Tibial nerve (tissue), 4 donors: ENCODE data around the gene ZNF66. TPM values are rescaled to one million over a fixed set of nuclear protein-coding genes. Genes with fewer than 3 reads are reported as not detected.
"Not testable (repeated sequence)": the region's sequence is repeated elsewhere in the genome, so short reads cannot be mapped to it uniquely, and the experiment has no call there.

Experiments
- DNase-seq, 2 donors: peaks; one replicate each; pipeline ENCODE4 v3.0.0-alpha.2; 2019; ENCODE audit warnings: low spot score in 2 of 2
- H3K27ac ChIP-seq, 4 donors: fragments of 200-600 bp; sonication (generic) in 3 of 4; one replicate each; pipeline ENCODE4 v1.5.1; 2017 to 2019; ENCODE audit warnings: mild to moderate bottlenecking in 1 of 4
- H3K27me3 ChIP-seq, 2 donors: fragments of 200-600 bp; sonication (generic) in 1 of 2; one replicate each; pipeline versions ENCODE4 v1.5.1 to v1.6.0; 2017 to 2019
- H3K36me3 ChIP-seq, 3 donors: fragments of 200-600 bp; sonication (generic); one replicate each; pipeline ENCODE4 v1.5.1; 2018 to 2019
- H3K4me1 ChIP-seq, 4 donors: fragments of 200-600 bp; sonication (generic) in 3 of 4; one replicate each; pipeline ENCODE4 v1.5.1; 2017 to 2019
- H3K4me3 ChIP-seq, 4 donors: fragments of 200-600 bp; sonication (generic) in 3 of 4; one replicate each; pipeline ENCODE4 v1.5.1; 2017 to 2019; ENCODE audit warnings: mild to moderate bottlenecking in 1 of 4, moderate library complexity in 1 of 4
- H3K9me3 ChIP-seq, 4 donors: fragments of 200-600 bp; sonication (generic) in 3 of 4; one replicate each; pipeline ENCODE4 v1.5.1; 2017 to 2019
- EP300 ChIP-seq, 2 donors: sonication (generic); formaldehyde crosslinking; IDR thresholded peaks; one replicate each; pipeline ENCODE4 v1.6.1; 2017; ENCODE audit warnings: antibody characterized with exemption in 2 of 2, mild to moderate bottlenecking in 1 of 2
- POLR2A ChIP-seq, 2 donors: fragments of 450-650 bp; IDR thresholded peaks; one replicate each; pipeline ENCODE4 v1.6.1; 2017; ENCODE audit warnings: antibody characterized with exemption in 2 of 2, mild to moderate bottlenecking in 2 of 2, moderate library complexity in 2 of 2
- WGBS, 2 donors: methylation state at CpG; one replicate each; pipeline ENCODE4 v1.1.5; 2018; 5-methylcytosine and 5-hydroxymethylcytosine counted together
- total RNA-seq, 4 donors: library from RNA; depleted of rRNA; stranded (reverse); fragments of >200 nt; gene quantifications; one replicate each; pipeline ENCODE4 v1.1.0, GENCODE V29; 2016
- TF ChIP-seq, protein P1 (sequence below), 5 experiments: fragments of 200-600 bp in 3 of 5; fragments of 450-650 bp in 2 of 5; sonication (generic) in 3 of 5; IDR thresholded peaks; one replicate each; pipeline ENCODE4 v1.5.1; 2016 to 2019; ENCODE audit warnings: antibody characterized with exemption in 5 of 5, mild to moderate bottlenecking in 3 of 5, moderate library complexity in 2 of 5

ZNF66 gene
- 1 to 10 TPM; 3.5 to 5.0 (median 4.2) TPM for total RNA-seq

DNA sequence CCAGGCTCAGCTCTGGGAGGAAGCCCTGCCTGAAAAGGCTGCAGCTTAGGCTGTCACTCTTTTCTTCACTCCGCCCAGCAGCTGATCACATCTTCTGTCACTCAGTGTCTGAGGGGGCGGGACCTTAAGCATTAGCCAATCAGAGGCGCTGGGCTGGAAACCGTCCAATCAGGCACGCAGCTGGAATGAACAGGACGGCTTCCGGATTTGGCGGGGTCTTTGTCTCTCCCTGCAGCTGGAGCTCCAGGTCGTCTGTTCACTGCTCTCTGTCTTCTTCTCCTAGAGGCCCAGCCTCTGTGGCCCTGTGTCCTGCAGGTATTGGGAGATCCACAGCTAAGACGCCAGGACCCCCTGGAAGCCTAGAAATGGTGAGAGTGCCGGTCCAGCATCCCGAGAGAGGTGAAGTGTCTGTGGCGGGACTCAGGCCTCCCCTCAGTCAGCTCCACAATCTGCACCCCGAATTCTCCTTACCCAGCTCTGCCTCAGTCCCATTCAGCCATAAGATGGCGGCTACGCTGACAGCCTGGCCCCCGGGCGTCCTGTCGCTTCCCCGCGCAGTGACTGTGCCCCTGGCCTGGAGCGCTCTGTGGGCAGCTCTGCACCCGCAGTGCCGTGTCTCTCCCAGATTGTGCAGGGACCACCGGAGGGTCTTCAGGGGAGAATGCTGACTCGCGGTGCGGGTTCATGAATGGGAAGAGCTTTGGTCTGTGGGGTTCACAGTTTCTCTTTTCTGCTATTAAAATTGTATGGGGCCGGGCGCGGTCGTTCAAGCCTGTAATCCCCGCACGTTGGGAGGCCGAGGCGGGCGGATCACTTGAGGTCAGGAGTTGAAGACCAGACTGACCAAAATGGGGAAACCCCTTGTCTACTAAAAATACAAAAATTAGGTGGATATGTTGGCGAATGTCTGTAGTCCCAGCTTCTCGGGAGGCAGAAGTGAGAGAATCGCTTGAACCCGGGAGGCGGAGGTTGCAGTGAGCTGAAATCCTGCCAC lies at the start of gene ZNF66:
Gene ZNF66, plus strand, starts transcription at position 222 of the 994 bp plus-strand sequence. Its CDS starts 144 bp downstream, at position 366.
- peak; percentile 97 to 100 for DNase-seq
- 2% methylated on average over 39 to 42 of the region's 42 CpGs for WGBS, 2 donors
- H3K4me1 ChIP-seq = peaks cover 0 to 6% (median 0%) of the 10 kb centered on the region in 4 donors
- peak within 1 kb of the TSS in 3 of 4 donors; percentile 52 to 70 (median 60) for H3K27ac ChIP-seq
- TF ChIP-seq EP300 (IDR thresholded peaks at IDR 0.05) (peak in 1 of 2 donors; percentile 71), POLR2A (IDR thresholded peaks at IDR 0.05) (peak; percentile 18 to 28)
- TF ChIP-seq, protein P1, sequence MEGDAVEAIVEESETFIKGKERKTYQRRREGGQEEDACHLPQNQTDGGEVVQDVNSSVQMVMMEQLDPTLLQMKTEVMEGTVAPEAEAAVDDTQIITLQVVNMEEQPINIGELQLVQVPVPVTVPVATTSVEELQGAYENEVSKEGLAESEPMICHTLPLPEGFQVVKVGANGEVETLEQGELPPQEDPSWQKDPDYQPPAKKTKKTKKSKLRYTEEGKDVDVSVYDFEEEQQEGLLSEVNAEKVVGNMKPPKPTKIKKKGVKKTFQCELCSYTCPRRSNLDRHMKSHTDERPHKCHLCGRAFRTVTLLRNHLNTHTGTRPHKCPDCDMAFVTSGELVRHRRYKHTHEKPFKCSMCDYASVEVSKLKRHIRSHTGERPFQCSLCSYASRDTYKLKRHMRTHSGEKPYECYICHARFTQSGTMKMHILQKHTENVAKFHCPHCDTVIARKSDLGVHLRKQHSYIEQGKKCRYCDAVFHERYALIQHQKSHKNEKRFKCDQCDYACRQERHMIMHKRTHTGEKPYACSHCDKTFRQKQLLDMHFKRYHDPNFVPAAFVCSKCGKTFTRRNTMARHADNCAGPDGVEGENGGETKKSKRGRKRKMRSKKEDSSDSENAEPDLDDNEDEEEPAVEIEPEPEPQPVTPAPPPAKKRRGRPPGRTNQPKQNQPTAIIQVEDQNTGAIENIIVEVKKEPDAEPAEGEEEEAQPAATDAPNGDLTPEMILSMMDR (IDR thresholded peaks at IDR 0.05) = no peak
- no peaks in the 10 kb centered on the region for H3K27me3 ChIP-seq
- H3K9me3 ChIP-seq = no peaks in the 10 kb centered on the region
- H3K4me3 ChIP-seq = peak within 1 kb of the TSS; percentile 40 to 81 (median 72)
- peaks cover 0 to 15% (median 0%) of the 10 kb centered on the region in 3 donors for H3K36me3 ChIP-seq

DNA sequence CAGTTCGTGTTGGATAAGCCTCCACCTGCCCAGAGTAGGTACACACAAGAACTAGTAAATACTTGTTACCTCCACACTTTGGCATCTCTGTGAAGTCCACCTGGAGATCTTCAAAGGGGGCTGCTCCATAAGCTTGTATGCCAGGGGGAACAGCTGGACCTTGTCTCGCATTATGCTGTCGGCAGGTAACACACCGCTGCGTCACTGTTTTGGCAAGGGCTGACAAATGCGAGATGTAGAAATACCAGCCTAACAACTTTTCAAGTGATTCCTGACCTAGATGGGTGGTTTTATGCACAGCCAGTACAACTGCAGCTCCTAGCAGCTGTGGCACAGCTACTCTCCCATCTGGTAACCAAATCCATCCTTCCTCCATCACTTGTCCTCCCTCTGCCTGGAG lies 25.9 kb upstream of the ZNF66 start:
- H3K9me3 ChIP-seq, H3K27me3 ChIP-seq, H3K4me3 ChIP-seq, H3K4me1 ChIP-seq, H3K27ac ChIP-seq, DNase-seq, H3K36me3 ChIP-seq: not testable (repeated sequence)
- 87 to 92% methylated on average over 6 of the region's 6 CpGs for WGBS, 2 donors

DNA sequence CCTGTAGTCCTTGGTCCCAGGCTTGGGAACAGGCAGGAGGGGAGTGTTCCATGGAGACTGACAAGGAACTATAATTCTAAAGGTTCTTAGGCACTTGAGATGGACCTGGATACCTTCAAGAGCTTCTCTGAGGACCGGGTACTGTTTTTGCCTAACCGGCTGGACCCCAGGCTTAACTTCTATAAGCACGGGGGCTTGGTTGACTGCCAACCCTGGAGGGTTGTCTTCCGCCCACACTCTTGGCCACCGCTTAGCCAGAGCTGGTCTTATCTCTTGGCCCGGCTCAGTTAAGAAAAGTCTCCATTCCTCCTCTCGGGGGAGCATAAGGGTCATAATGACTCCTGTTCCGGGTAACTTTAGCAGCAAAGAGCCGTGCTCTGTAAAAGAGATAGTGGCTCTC lies 23.8 kb upstream of the ZNF66 start:
- DNase-seq, H3K4me3 ChIP-seq, H3K36me3 ChIP-seq, H3K4me1 ChIP-seq, H3K27ac ChIP-seq, H3K27me3 ChIP-seq, H3K9me3 ChIP-seq: not testable (repeated sequence)
- WGBS, 2 donors = 74 to 88% methylated on average over 9 of the region's 9 CpGs

DNA sequence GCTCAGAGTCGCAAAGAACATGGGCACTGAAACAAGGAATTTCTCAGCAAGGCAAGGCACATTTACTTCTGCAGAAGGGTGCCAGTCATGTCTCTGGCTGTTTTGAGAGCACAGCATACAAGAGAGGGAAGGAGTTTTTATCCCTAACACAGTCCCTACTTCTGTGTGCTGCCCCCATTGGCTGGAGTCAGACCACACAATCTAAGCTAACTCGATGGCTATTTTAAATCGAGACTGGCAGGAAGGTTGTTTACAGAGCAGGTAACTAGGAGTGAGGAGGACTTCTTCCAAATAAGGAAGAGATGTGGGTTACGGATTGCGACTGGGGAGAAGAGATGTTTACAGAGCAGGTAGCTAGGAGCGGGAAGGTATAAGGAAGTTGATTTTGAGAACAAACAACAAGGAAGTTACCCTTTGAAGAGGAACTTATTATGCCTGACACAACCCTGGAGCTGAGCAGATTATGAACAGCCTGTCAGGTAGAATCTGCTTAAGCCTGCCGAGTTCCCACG lies 6.8 kb upstream of the ZNF66 start:
- WGBS, 2 donors = 92% methylated on average over 8 of the region's 8 CpGs
- not testable (repeated sequence) for DNase-seq

DNA sequence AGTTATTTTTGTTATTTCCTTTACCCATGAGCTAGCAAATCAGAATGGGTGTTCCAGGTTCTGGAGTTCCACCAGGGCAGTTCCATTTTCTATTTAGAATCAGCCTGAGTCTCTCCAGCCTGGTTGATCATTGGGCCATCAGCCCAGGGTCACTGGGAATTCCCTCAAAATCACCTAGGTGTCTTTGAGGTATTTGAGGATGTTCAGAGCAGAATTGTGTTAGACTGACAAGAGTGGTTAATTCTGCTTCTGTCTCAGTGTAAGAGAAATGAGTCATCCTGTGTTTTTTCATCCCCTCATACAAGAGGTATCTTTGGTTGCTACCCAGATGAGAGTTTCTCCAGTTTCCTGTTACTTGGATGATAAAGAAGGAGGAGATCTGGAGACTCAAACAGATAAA lies 11.7 kb downstream of the ZNF66 start:
- H3K27ac ChIP-seq = no peak overlapping the region
- peaks cover 0 to 22% (median 1%) of the 10 kb centered on the region in 4 donors for H3K9me3 ChIP-seq
- H3K4me1 ChIP-seq = no peaks in the 10 kb centered on the region
- DNase-seq = no peak
- H3K36me3 ChIP-seq = peaks cover 0 to 61% (median 9%) of the 10 kb centered on the region in 3 donors
- no peak overlapping the region for H3K4me3 ChIP-seq
- TF ChIP-seq, protein P1 (IDR thresholded peaks at IDR 0.05) = no peak
- TF ChIP-seq POLR2A (IDR thresholded peaks at IDR 0.05) (no peak), EP300 (IDR thresholded peaks at IDR 0.05) (no peak)
- H3K27me3 ChIP-seq = no peaks in the 10 kb centered on the region

More for the DNA sequence above, 6.8 kb upstream of the ZNF66 start:
- H3K9me3 ChIP-seq, H3K27me3 ChIP-seq, H3K27ac ChIP-seq, H3K4me3 ChIP-seq, H3K4me1 ChIP-seq, H3K36me3 ChIP-seq: not testable (repeated sequence)

DNA sequence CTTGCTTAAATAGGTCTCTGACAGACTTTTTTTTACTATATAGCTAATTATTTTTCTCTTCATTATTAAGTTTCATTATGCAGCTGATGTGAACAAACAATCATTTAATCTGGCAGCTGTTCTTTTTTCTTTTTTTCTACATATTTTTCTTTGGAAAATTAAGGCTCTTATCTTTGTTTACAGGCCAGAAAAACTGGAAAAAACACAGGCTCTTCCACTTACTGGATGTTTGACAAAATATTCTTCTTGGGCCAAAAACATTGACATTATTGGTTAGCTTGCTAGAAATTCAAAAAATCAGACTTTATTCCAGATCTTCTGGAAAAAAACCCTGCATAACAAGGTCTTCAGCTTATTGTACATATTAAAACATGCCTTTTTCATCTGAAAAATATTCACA lies 15.7 kb downstream of the ZNF66 start:
- DNase-seq = no peak
- Histone ChIP-seq H3K9me3 (peaks cover 0 to 35% (median 3%) of the 10 kb centered on the region in 4 donors), H3K27ac (no peak overlapping the region), H3K4me3 (no peak overlapping the region), H3K27me3 (no peaks in the 10 kb centered on the region), H3K36me3 (peaks cover 0 to 70% (median 0%) of the 10 kb centered on the region in 3 donors), H3K4me1 (no peaks in the 10 kb centered on the region)
- TF ChIP-seq EP300 (IDR thresholded peaks at IDR 0.05) (no peak), POLR2A (IDR thresholded peaks at IDR 0.05) (no peak)
- TF ChIP-seq, protein P1 (IDR thresholded peaks at IDR 0.05) = no peak

DNA sequence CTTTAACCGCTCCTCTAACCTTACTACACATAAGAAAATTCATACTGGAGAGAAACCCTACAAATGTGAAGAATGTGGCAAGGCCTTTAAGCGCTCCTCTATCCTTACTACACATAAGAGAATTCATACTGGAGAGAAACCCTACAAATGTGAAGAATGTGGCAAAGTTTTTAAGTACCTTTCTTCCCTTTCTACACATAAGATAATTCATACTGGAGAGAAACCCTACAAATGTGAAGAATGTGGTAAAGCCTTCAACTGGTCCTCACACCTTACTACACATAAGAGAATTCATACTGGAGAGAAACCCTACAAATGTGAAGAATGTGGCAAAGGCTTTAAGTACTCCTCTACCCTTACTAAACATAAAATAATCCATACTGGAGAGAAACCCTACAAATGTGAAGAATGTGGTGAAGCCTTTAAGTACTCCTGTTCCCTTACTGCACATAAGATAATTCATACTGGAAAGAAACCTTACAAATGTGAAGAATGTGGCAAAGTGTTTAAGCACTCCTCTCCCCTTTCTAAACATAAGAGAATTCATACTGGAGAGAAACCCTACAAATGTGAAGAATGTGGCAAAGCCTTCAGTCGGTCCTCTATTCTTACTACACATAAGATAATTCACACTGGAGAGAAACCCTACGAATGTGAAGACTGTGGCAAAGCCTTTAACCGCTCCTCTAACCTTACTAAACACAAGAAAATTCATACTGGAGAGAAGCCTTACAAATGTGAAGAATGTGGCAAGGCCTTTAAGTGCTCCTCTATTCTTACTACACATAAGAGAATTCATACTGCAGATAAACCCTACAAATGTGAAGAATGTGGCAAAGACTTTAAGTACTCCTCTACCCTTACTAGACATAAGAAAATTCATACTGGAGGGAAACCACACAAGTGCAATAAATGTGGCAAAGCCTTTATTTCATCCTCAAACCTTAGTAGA lies 30.5 kb downstream of the ZNF66 start:
- H3K9me3 ChIP-seq = peaks cover 0 to 94% (median 39%) of the 10 kb centered on the region in 4 donors

More for the DNA sequence above, 30.5 kb downstream of the ZNF66 start:
- DNase-seq, H3K4me3 ChIP-seq, H3K27me3 ChIP-seq, H3K4me1 ChIP-seq, H3K27ac ChIP-seq: not testable (repeated sequence)
- 93 to 97% methylated on average over 5 of the region's 5 CpGs for WGBS, 2 donors
- H3K36me3 ChIP-seq = peaks cover 0 to 47% (median 0%) of the 10 kb centered on the region in 3 donors
